Hepatocyte (in vitro differentiated cells): ENCODE measurements around the gene FAAH. TPM values are rescaled to one million over a fixed set of nuclear protein-coding genes. Genes with fewer than 3 reads are reported as not detected.

ENCODE experiments used
- DNase-seq: peaks from one replicate; pipeline ENCODE4 v3.0.0-alpha.2; 2016; ENCODE audit warnings: low spot score
- H2AFZ ChIP-seq: fragments of 200-600 bp; sonication (generic); 2 replicates; pipeline ENCODE4 v1.6.0; 2016; ENCODE audit warnings: antibody characterized with exemption, mild to moderate bottlenecking
- H3K27ac ChIP-seq: fragments of 200-600 bp; sonication (generic); 2 replicates; pipeline ENCODE4 v1.5.1; 2016; ENCODE audit warnings: mild to moderate bottlenecking
- H3K27me3 ChIP-seq: fragments of 200-600 bp; sonication (generic); 2 replicates; pipeline ENCODE4 v1.6.1; 2016
- H3K36me3 ChIP-seq: fragments of 200-600 bp; sonication (generic); replicated peaks from 2 replicates; pipeline ENCODE4 v1.5.1; 2016; ENCODE audit warnings: low read depth; ENCODE audit not compliant: insufficient read depth
- H3K4me1 ChIP-seq: fragments of 200-600 bp; sonication (generic); 2 replicates; pipeline ENCODE4 v1.5.1; 2016; ENCODE audit warnings: mild to moderate bottlenecking, moderate library complexity; ENCODE audit not compliant: insufficient read depth
- H3K4me2 ChIP-seq: fragments of 200-600 bp; sonication (generic); 2 replicates; pipeline ENCODE4 v1.6.0; 2016
- H3K4me3 ChIP-seq: fragments of 200-600 bp; sonication (generic); 2 replicates; pipeline ENCODE4 v1.5.1; 2016; ENCODE audit warnings: mild to moderate bottlenecking
- H3K79me2 ChIP-seq: fragments of 200-600 bp; sonication (generic); 2 replicates; pipeline ENCODE4 v1.6.0; 2017; ENCODE audit warnings: mild to moderate bottlenecking
- H3K9me2 ChIP-seq: fragments of 200-600 bp; sonication (generic); replicated peaks from 2 replicates; pipeline ENCODE4 v1.6.0; 2017; ENCODE audit warnings: mild to moderate bottlenecking; ENCODE audit not compliant: insufficient read depth
- H3K9me3 ChIP-seq: fragments of 200-600 bp; sonication (generic); 2 replicates; pipeline ENCODE4 v1.5.1; 2016; ENCODE audit warnings: low read depth, mild to moderate bottlenecking
- H4K20me1 ChIP-seq: fragments of 200-600 bp; sonication (generic); 2 replicates; pipeline ENCODE4 v1.6.0; 2016; ENCODE audit warnings: mild to moderate bottlenecking; ENCODE audit not compliant: insufficient read depth, poor library complexity, severe bottlenecking
- EZH2 ChIP-seq: fragments of 200-600 bp; sonication (generic); IDR thresholded peaks from 2 replicates; pipeline ENCODE4 v1.6.1; 2016; ENCODE audit warnings: antibody characterized with exemption, mild to moderate bottlenecking, borderline replicate concordance
- EZH2phosphoT487 ChIP-seq: fragments of 200-600 bp; sonication (generic); IDR thresholded peaks from one replicate; pipeline ENCODE4 v1.6.1; 2018; ENCODE audit warnings: antibody characterized with exemption, mild to moderate bottlenecking, low read depth, moderate library complexity; ENCODE audit not compliant: unreplicated experiment, severe bottlenecking
- WGBS: methylation state at CpG from one replicate; pipeline ENCODE4 v1.1.6; 2016; ENCODE audit warnings: low lambda C conversion rate; ENCODE audit errors: missing lambda C conversion rate; 5-methylcytosine and 5-hydroxymethylcytosine counted together
- polyA plus RNA-seq: library from polyadenylated mRNA; unstranded; fragments of >200 nt; fragmentation: Nextera tagmentation; extraction: Ambion mirVana; gene quantifications from 2 replicates; pipeline ENCODE4 v1.2.1, GENCODE V29; 2016
- total RNA-seq: library from RNA; depleted of rRNA; stranded (reverse); fragments of >200 nt; gene quantifications from 2 replicates; pipeline ENCODE4 v1.2.3, GENCODE V29; 2014
- TF ChIP-seq, protein P1 (sequence below): fragments of 200-600 bp; sonication (generic); IDR thresholded peaks from 2 replicates; pipeline ENCODE4 v1.5.1; 2016; ENCODE audit warnings: antibody characterized with exemption, mild to moderate bottlenecking; ENCODE audit not compliant: poor library complexity

The FAAH gene
- total and polyA plus RNA-seq, 2 experiments from 2014 or later: 44.5 to 61.8 TPM

DNA sequence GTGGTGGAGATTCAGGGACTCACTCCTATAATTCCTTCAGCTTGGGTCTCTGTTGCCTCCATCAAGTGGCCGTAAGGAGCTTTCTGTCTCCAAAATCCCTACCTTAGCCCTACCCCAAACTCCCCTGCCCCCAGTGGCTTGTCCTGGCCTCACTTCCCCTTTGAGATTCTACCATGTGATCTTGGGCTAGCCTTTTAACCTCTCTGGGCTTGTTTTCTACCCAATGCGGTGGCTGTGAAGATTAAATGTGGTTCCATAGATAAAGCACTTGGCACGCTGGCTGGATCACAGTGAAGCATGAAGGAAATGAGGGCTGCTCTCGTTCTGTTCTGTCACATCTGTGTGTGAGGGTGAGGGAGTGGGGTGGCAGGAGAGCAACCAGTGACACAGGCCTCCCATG lies 43.6 kb downstream of the FAAH start:
- no peak overlapping the region for H3K4me3 ChIP-seq
- no peaks in the 10 kb centered on the region for H3K36me3 ChIP-seq
- H2AFZ ChIP-seq: no peak overlapping the region
- no peak overlapping the region for H3K27ac ChIP-seq
- H3K9me2 ChIP-seq: no peaks in the 10 kb centered on the region
- no peaks in the 10 kb centered on the region for H3K79me2 ChIP-seq
- TF ChIP-seq EZH2phosphoT487: no peak
- TF ChIP-seq EZH2: no peak
- TF ChIP-seq, protein P1, sequence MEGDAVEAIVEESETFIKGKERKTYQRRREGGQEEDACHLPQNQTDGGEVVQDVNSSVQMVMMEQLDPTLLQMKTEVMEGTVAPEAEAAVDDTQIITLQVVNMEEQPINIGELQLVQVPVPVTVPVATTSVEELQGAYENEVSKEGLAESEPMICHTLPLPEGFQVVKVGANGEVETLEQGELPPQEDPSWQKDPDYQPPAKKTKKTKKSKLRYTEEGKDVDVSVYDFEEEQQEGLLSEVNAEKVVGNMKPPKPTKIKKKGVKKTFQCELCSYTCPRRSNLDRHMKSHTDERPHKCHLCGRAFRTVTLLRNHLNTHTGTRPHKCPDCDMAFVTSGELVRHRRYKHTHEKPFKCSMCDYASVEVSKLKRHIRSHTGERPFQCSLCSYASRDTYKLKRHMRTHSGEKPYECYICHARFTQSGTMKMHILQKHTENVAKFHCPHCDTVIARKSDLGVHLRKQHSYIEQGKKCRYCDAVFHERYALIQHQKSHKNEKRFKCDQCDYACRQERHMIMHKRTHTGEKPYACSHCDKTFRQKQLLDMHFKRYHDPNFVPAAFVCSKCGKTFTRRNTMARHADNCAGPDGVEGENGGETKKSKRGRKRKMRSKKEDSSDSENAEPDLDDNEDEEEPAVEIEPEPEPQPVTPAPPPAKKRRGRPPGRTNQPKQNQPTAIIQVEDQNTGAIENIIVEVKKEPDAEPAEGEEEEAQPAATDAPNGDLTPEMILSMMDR: no peak
- H3K4me2 ChIP-seq: no peak overlapping the region
- WGBS: 63% methylated on average over 4 of the region's 4 CpGs
- no peaks in the 10 kb centered on the region for H4K20me1 ChIP-seq
- H3K9me3 ChIP-seq: no peaks in the 10 kb centered on the region
- peaks cover 6% of the 10 kb centered on the region for H3K27me3 ChIP-seq
- DNase-seq: no peak
- H3K4me1 ChIP-seq: no peaks in the 10 kb centered on the region

DNA sequence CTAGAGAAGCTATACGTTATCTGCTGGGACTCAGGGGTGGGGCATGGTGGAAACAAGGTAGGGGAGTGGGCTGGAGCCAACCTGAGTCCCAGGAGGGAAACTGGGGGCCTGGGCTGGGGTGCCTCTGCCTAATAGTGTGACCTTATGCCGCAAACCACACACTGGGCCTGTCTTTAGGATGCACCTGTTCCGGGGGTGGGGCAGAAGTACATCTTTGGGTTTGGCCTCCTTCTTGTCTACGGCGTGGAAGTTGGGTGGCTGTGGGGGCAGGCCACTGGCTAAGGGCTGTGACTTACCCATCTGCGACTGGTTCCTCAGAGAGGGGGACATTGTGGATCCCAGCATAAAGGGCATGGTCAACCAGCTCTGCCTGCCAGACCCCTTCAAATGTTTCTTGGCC lies 44.2 kb downstream of the FAAH start:
- H2AFZ ChIP-seq: no peak overlapping the region
- TF ChIP-seq EZH2phosphoT487: no peak
- TF ChIP-seq, protein P1: no peak
- no peak for TF ChIP-seq EZH2
- 93% methylated on average over 6 of the region's 6 CpGs for WGBS

DNA sequence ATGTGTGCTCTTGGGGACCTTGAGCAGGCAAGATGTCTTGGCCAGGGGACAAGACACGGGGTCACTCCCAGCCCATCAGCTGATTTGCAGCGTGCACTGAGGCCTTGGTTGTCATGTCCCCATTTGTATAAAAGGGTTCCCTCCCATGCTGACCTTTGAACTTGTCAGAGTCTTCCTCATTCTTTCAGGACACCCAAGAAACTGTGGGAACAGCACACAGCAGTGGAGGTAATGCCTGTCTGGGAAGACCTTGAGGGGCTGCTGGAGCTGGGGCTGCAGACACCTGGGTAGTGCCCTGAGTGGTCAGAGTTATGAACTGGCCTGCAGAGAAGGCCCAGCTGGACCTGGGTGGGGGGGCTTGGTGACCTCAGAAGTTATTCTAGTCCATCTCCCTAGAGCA lies 46.4 kb downstream of the FAAH start:
- Histone ChIP-seq H3K4me2 (no peak overlapping the region), H3K27me3 (peaks cover under 1% of the 10 kb centered on the region), H3K4me3 (no peak overlapping the region), H3K27ac (no peak overlapping the region), H2AFZ (no peak overlapping the region), H3K36me3 (no peaks in the 10 kb centered on the region), H3K4me1 (no peaks in the 10 kb centered on the region), H4K20me1 (no peaks in the 10 kb centered on the region), H3K9me3 (no peaks in the 10 kb centered on the region), H3K79me2 (no peaks in the 10 kb centered on the region), H3K9me2 (no peaks in the 10 kb centered on the region)
- no peak for DNase-seq
- WGBS: 83% methylated on average over 2 of the region's 2 CpGs
- TF ChIP-seq EZH2 (no peak), EZH2phosphoT487 (no peak)
- TF ChIP-seq, protein P1: no peak

More for the DNA sequence above, 44.2 kb downstream of the FAAH start:
- Histone ChIP-seq H3K9me2 (no peaks in the 10 kb centered on the region), H3K79me2 (no peaks in the 10 kb centered on the region), H3K36me3 (no peaks in the 10 kb centered on the region), H3K27me3 (peaks cover 4% of the 10 kb centered on the region), H3K27ac (no peak overlapping the region), H4K20me1 (no peaks in the 10 kb centered on the region), H3K4me2 (no peak overlapping the region), H3K4me3 (no peak overlapping the region), H3K9me3 (no peaks in the 10 kb centered on the region), H3K4me1 (no peaks in the 10 kb centered on the region)
- DNase-seq: no peak
